Activated CD4-positive, alpha-beta T cell treated with anti-CD3 and anti-CD28 coated beads for 36 hours (primary cell): Measurements from ENCODE around the gene PDE11A. TPM values are rescaled to one million over a fixed set of nuclear protein-coding genes. Genes with fewer than 3 reads are reported as not detected.
A peak's percentile ranks its signal among the peaks of the same experiment; 100 is the strongest.

ENCODE experiments used
- ATAC-seq: fragments of 200-7000 bp; cut with Tn5 transposase; one replicate; pipeline ENCODE4 v1.10.0; 2021; ENCODE audit warnings: mild to moderate bottlenecking, moderate library complexity
- CTCF ChIA-PET: fragments of 350-600 bp; sonication (Branson Sonifier 250); formaldehyde crosslinking; loops from one replicate; lab custom pipeline; 2021; ENCODE audit warnings: antibody characterized with exemption; lab: Charles Lee
- POLR2A ChIA-PET: fragments of 350-600 bp; sonication (Branson Sonifier 250); formaldehyde crosslinking; loops from one replicate; lab custom pipeline; 2021; ENCODE audit warnings: antibody characterized with exemption, inconsistent platforms; lab: Charles Lee
- DNase-seq: peaks from one replicate; pipeline ENCODE4 v3.0.0-alpha.2; 2020
- H3K27ac Mint-ChIP-seq: one replicate; pipeline ENCODE4 v1.8.0; 2021; ENCODE audit warnings: mixed read lengths
- H3K27me3 Mint-ChIP-seq: one replicate; pipeline ENCODE4 v1.8.0; 2021; ENCODE audit warnings: mixed read lengths
- H3K36me3 Mint-ChIP-seq: one replicate; pipeline ENCODE4 v1.8.0; 2021; ENCODE audit warnings: low read depth, mixed read lengths
- H3K4me1 Mint-ChIP-seq: one replicate; pipeline ENCODE4 v1.8.0; 2021; ENCODE audit warnings: mixed read lengths
- H3K4me3 Mint-ChIP-seq: one replicate; pipeline ENCODE4 v1.8.0; 2021; ENCODE audit warnings: mild to moderate bottlenecking, moderate library complexity, mixed read lengths
- H3K9me3 Mint-ChIP-seq: one replicate; pipeline ENCODE4 v1.8.0; 2021; ENCODE audit warnings: low read depth, mixed read lengths
- intact Hi-C, 2 experiments: fragments of 100-400 bp; cut with DNase I in 1 of 2; cut with micrococcal nuclease in 1 of 2; formaldehyde crosslinking; loops; one replicate each; pipeline versions ENCODE4 v1.14.2 to v1.15.1; 2022 to 2024; cut with DNase I, micrococcal nuclease
- total RNA-seq, 2 experiments: library from RNA; stranded (reverse); gene quantifications; one replicate each; pipeline ENCODE4 v1.2.3, GENCODE V29; 2021

The PDE11A gene
- total RNA-seq, 2 experiments from 2014 or later = 0.12 TPM; not detected in 1

DNA sequence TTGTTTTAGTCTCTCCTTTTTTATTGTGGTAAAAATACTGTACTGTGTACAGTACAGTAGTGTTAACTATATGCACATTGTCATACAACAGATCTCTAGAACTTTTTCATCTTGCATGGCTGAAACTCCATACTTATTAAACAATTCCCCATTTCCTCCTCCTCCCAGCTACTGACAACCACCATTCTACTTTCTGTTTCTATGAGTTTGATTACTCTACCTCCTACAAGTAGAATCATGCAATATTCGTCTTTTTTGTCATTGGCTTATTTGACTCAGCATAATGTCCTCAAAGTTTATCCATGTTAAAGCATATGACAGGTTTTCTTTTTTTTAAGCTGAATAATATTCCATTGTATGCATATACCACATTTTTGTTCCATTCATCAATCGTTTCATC is 341.8 kb downstream of the PDE11A start:
- no peak for ATAC-seq
- no peak overlapping the region for H3K27ac Mint-ChIP-seq
- CTCF ChIA-PET = interaction anchor here (0.7 to 1.8 kb wide), 5 partner anchors 11 to 398 kb away, joined by 3 to 5 read pairs (median 4); no protein-coding TSS in a partner anchor
- no peaks in the 10 kb centered on the region for H3K9me3 Mint-ChIP-seq
- H3K4me3 Mint-ChIP-seq = no peak overlapping the region
- H3K27me3 Mint-ChIP-seq = peaks cover 23% of the 10 kb centered on the region
- no peak for DNase-seq
- intact Hi-C loops = no loop called here
- POLR2A ChIA-PET = no interaction called here
- no peaks in the 10 kb centered on the region for H3K4me1 Mint-ChIP-seq
- no peaks in the 10 kb centered on the region for H3K36me3 Mint-ChIP-seq

- intact Hi-C loops = no loop called here
- Mint-ChIP-seq H3K36me3 (no peaks in the 10 kb centered on the region), H3K27me3 (peaks cover 25% of the 10 kb centered on the region), H3K27ac (no peak overlapping the region), H3K9me3 (no peaks in the 10 kb centered on the region), H3K4me1 (no peaks in the 10 kb centered on the region), H3K4me3 (no peak overlapping the region)
- ChIA-PET CTCF (interaction anchor here (0.7 to 1.8 kb wide), 3 partner anchors 20 to 397 kb away, joined by 3 to 5 read pairs (median 4); no protein-coding TSS in a partner anchor), POLR2A (no interaction called here)
- DNase-seq (no peak), ATAC-seq (no peak)
These were observed 342.2 kb downstream of the PDE11A start for GRCh38 chr2:177730363-177730762.

DNA sequence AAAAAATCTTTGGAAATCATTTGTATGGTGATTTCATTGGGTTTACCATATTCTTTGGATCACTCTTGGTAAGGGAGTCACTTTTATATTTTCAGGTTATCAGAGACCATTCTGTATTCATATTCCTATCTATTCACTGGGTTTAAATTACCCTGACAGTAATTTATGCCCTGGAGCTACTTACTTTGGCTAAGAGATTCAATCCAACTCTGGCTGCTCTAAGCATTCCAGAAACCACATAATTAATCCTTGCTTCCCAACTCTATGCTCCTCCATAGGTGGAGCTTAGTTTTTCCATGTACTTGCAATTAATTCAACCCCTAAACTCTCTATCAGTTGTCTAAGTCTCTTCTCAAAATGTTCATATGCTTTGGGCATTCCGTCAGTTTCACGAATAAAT is 343.7 kb downstream of the PDE11A start:
- no peaks in the 10 kb centered on the region for H3K36me3 Mint-ChIP-seq
- ATAC-seq = no peak
- peaks cover 23% of the 10 kb centered on the region for H3K27me3 Mint-ChIP-seq
- intact Hi-C loops = no loop called here
- H3K27ac Mint-ChIP-seq = no peak overlapping the region
- ChIA-PET CTCF (interaction anchor here (1.1 kb wide), 1 partner anchor 394 kb away, joined by 4 read pairs; no protein-coding TSS in a partner anchor), POLR2A (no interaction called here)
- no peak for DNase-seq
- H3K4me1 Mint-ChIP-seq = peaks cover 2% of the 10 kb centered on the region
- H3K4me3 Mint-ChIP-seq = no peak overlapping the region
- no peaks in the 10 kb centered on the region for H3K9me3 Mint-ChIP-seq

DNA sequence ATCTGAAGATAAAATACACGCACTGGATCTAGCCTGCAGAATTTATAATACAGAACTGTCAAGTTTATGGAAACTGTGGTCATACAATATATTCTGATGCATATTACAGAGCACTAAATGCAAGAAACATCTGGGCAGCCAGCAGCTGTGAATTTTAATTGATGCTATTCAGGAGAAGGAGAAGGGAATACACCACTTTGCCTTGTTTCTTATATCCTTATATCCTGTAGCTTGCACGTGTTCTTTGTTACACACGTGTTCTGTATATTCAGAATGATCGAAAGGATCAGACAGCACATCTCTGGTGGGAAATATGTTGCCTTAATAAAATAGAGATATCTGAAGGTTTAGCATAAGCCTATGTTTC is 344.2 kb downstream of the PDE11A start:
- Mint-ChIP-seq H3K4me3 (no peak overlapping the region), H3K4me1 (peaks cover 2% of the 10 kb centered on the region), H3K27ac (no peak overlapping the region), H3K9me3 (no peaks in the 10 kb centered on the region), H3K27me3 (peaks cover 23% of the 10 kb centered on the region), H3K36me3 (no peaks in the 10 kb centered on the region)
- ATAC-seq (no peak), DNase-seq (no peak)
- intact Hi-C loops = no loop called here
- POLR2A ChIA-PET = no interaction called here
- CTCF ChIA-PET = interaction anchor here (1.1 kb wide), 1 partner anchor 394 kb away, joined by 4 read pairs; no protein-coding TSS in a partner anchor

GRCh38 chr2:177727577-177728398 is 344.8 kb downstream of the PDE11A start:
- CTCF ChIA-PET = interaction anchor here (0.8 to 1.1 kb wide), 2 partner anchors 39 to 393 kb away, joined by 3 to 4 read pairs; no protein-coding TSS in a partner anchor
- no peak for ATAC-seq
- intact Hi-C loops = no loop called here

GRCh38 chr2:177726931-177727348 is 345.6 kb downstream of the PDE11A start:
- ChIA-PET POLR2A (no interaction called here), CTCF (interaction anchor here (4.2 kb wide), 1 partner anchor 390 kb away, joined by 42 read pairs; no protein-coding TSS in a partner anchor)
- no peak for ATAC-seq
- Mint-ChIP-seq H3K4me3 (no peak overlapping the region), H3K9me3 (no peaks in the 10 kb centered on the region), H3K27me3 (peaks cover 22% of the 10 kb centered on the region), H3K27ac (no peak overlapping the region), H3K36me3 (no peaks in the 10 kb centered on the region), H3K4me1 (peaks cover 2% of the 10 kb centered on the region)
- DNase-seq = no peak
- intact Hi-C loops = no loop called here

More at GRCh38 chr2:177727577-177728398, 344.8 kb downstream of the PDE11A start:
- peaks cover 25% of the 10 kb centered on the region for H3K27me3 Mint-ChIP-seq
- DNase-seq = no peak
- POLR2A ChIA-PET = no interaction called here
- H3K36me3 Mint-ChIP-seq = no peaks in the 10 kb centered on the region
- H3K4me3 Mint-ChIP-seq = no peak overlapping the region
- no peak overlapping the region for H3K27ac Mint-ChIP-seq
- H3K9me3 Mint-ChIP-seq = no peaks in the 10 kb centered on the region
- peaks cover 2% of the 10 kb centered on the region for H3K4me1 Mint-ChIP-seq

GRCh38 chr2:177724398-177725287 is 347.9 kb downstream of the PDE11A start:
- Mint-ChIP-seq H3K4me1 (peaks cover 2% of the 10 kb centered on the region), H3K9me3 (no peaks in the 10 kb centered on the region), H3K27ac (no peak overlapping the region), H3K27me3 (peaks cover 16% of the 10 kb centered on the region), H3K4me3 (no peak overlapping the region), H3K36me3 (no peaks in the 10 kb centered on the region)
- ChIA-PET POLR2A (no interaction called here), CTCF (interaction anchor here (0.5 to 4.2 kb wide), 30 partner anchors 8 to 1923 kb away, joined by 3 to 42 read pairs (median 3); no protein-coding TSS in a partner anchor)
- peak; percentile 72 for DNase-seq
- peak; percentile 64 for ATAC-seq
- intact Hi-C loops = loop anchor here (1.0 to 5.0 kb wide), 5 partner anchors 237 to 560 kb away; no protein-coding TSS in a partner anchor

DNA sequence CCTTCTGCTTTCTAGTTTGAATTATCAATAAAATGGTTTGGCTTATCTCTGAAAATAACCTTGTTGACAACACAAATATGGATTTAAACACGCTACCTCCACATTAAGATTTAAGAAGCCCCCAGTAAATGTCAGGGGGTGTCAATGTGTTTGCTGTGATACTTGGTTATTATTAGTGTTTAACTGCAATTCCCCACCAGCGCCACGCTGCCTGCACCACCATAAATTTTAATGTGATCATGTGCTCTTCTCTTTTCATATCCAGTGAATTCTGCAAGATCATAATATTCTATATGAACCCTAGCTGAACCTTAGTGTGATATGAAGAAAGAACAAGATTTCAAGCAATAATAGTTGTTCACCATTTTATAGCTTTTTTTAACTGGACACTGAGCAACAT is 349.3 kb downstream of the PDE11A start:
- CTCF ChIA-PET = interaction anchor here (0.8 to 4.2 kb wide), 10 partner anchors 12 to 558 kb away, joined by 3 to 42 read pairs (median 4); no protein-coding TSS in a partner anchor
- POLR2A ChIA-PET = interaction anchor here (0.6 kb wide), 1 partner anchor 363 kb away, joined by 6 read pairs; no protein-coding TSS in a partner anchor

GRCh38 chr2:177721818-177722567 is 350.6 kb downstream of the PDE11A start:
- intact Hi-C loops = loop anchor here in 1 of 2 experiments (5.0 kb wide), 1 partner anchor 235 kb away; no protein-coding TSS in a partner anchor
- no peak for DNase-seq
- H3K27me3 Mint-ChIP-seq = peaks cover 11% of the 10 kb centered on the region
- ChIA-PET CTCF (interaction anchor here (0.6 to 2.0 kb wide), 4 partner anchors 117 to 927 kb away, joined by 3 to 4 read pairs (median 4); no protein-coding TSS in a partner anchor), POLR2A (no interaction called here)
- H3K9me3 Mint-ChIP-seq = no peaks in the 10 kb centered on the region
- no peaks in the 10 kb centered on the region for H3K36me3 Mint-ChIP-seq
- H3K4me1 Mint-ChIP-seq = peaks cover 2% of the 10 kb centered on the region
- ATAC-seq = no peak
- no peak overlapping the region for H3K27ac Mint-ChIP-seq
- no peak overlapping the region for H3K4me3 Mint-ChIP-seq

More for the DNA sequence above, 349.3 kb downstream of the PDE11A start:
- peaks cover 13% of the 10 kb centered on the region for H3K27me3 Mint-ChIP-seq
- intact Hi-C loops = loop anchor here in 1 of 2 experiments (5.0 kb wide), 1 partner anchor 236 kb away; no protein-coding TSS in a partner anchor
- DNase-seq = no peak
- peaks cover 2% of the 10 kb centered on the region for H3K4me1 Mint-ChIP-seq
- no peak for ATAC-seq
- no peaks in the 10 kb centered on the region for H3K9me3 Mint-ChIP-seq
- no peak overlapping the region for H3K4me3 Mint-ChIP-seq
- no peaks in the 10 kb centered on the region for H3K36me3 Mint-ChIP-seq
- H3K27ac Mint-ChIP-seq = no peak overlapping the region

GRCh38 chr2:177721087-177721486 is 351.5 kb downstream of the PDE11A start:
- ChIA-PET CTCF (interaction anchor here (0.6 to 2.0 kb wide), 3 partner anchors 116 to 926 kb away, joined by 3 to 4 read pairs (median 4); no protein-coding TSS in a partner anchor), POLR2A (no interaction called here)
- no peak overlapping the region for H3K4me3 Mint-ChIP-seq
- peaks cover 6% of the 10 kb centered on the region for H3K27me3 Mint-ChIP-seq
- H3K9me3 Mint-ChIP-seq = no peaks in the 10 kb centered on the region
- no peaks in the 10 kb centered on the region for H3K36me3 Mint-ChIP-seq
- DNase-seq (no peak), ATAC-seq (no peak)
- H3K27ac Mint-ChIP-seq = no peak overlapping the region
- intact Hi-C loops = loop anchor here in 1 of 2 experiments (5.0 kb wide), 1 partner anchor 234 kb away; no protein-coding TSS in a partner anchor
- peaks cover 2% of the 10 kb centered on the region for H3K4me1 Mint-ChIP-seq
